Measurements from ENCODE around the gene PRKAR1B.

Gene PRKAR1B

GRCh38 chr7:560966-561630 lies 166.0 kb downstream of the PRKAR1B start:
- no peaks in the 10 kb centered on the region for H3K36me3 ChIP-seq (ENCODE audit: control insufficient read depth, insufficient read depth, low read length)
- no peaks in the 10 kb centered on the region for H3K27me3 ChIP-seq (replicated peaks; ENCODE audit: control insufficient read depth, insufficient read depth, low read length)
- TF ChIP-seq CTCF (IDR thresholded peaks at IDR 0.05; ENCODE audit: insufficient read depth, low read length, poor library complexity, severe bottlenecking): no peak
- DNase-seq (ENCODE audit: extremely low read depth, insufficient read length): no peak
- H3K4me3 ChIP-seq (replicated peaks; ENCODE audit: low read depth, low read length): no peak overlapping the region

DNA sequence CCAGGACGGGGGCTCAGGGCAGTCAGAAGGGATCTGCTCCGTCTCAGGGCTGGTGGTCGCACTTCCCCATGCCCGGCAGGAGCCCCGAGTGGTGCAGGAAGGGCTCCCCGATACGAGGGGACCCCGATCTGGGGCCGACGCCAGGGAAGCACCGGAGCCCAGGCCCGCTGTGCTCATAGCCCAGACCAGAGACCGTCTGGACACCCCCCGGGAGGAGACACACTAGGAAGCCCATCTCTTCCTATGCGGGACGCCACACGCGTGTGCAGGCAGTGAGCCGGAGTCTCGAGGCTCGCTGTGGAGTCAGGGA lies 167.7 kb downstream of the PRKAR1B start:
- Histone ChIP-seq H3K4me3 (replicated peaks; ENCODE audit: low read depth, low read length) (no peak overlapping the region), H3K36me3 (ENCODE audit: control insufficient read depth, insufficient read depth, low read length) (no peaks in the 10 kb centered on the region), H3K27me3 (replicated peaks; ENCODE audit: control insufficient read depth, insufficient read depth, low read length) (no peaks in the 10 kb centered on the region)
- TF ChIP-seq CTCF (IDR thresholded peaks at IDR 0.05; ENCODE audit: insufficient read depth, low read length, poor library complexity, severe bottlenecking): no peak
- no peak for DNase-seq (ENCODE audit: extremely low read depth, insufficient read length)

DNA sequence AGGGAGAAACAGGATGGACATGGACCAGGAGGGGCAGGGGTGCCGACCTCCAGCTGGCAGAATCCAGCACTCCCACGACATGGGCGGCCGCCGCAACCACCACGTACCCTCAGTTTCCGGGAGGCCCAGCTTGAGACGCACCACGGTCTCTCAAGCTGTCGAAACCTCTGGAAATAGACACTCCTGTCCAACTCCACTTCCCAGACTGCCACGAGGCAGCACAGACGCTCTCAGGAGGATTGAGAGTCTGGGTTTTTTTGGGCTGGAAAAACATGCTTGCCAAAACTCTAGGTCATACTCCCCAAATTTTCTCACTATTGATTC lies 169.6 kb downstream of the PRKAR1B start:
- Histone ChIP-seq H3K4me3 (replicated peaks; ENCODE audit: low read depth, low read length) (no peak overlapping the region), H3K27me3 (replicated peaks; ENCODE audit: control insufficient read depth, insufficient read depth, low read length) (no peaks in the 10 kb centered on the region), H3K36me3 (ENCODE audit: control insufficient read depth, insufficient read depth, low read length) (no peaks in the 10 kb centered on the region)
- no peak for TF ChIP-seq CTCF (IDR thresholded peaks at IDR 0.05; ENCODE audit: insufficient read depth, low read length, poor library complexity, severe bottlenecking)
- DNase-seq (ENCODE audit: extremely low read depth, insufficient read length): no peak

GRCh38 chr7:556837-557557 lies 170.1 kb downstream of the PRKAR1B start:
- DNase-seq (ENCODE audit: extremely low read depth, insufficient read length): no peak
- no peak for TF ChIP-seq CTCF (IDR thresholded peaks at IDR 0.05; ENCODE audit: insufficient read depth, low read length, poor library complexity, severe bottlenecking)
- Histone ChIP-seq H3K4me3 (replicated peaks; ENCODE audit: low read depth, low read length) (no peak overlapping the region), H3K27me3 (replicated peaks; ENCODE audit: control insufficient read depth, insufficient read depth, low read length) (no peaks in the 10 kb centered on the region), H3K36me3 (ENCODE audit: control insufficient read depth, insufficient read depth, low read length) (no peaks in the 10 kb centered on the region)

DNA sequence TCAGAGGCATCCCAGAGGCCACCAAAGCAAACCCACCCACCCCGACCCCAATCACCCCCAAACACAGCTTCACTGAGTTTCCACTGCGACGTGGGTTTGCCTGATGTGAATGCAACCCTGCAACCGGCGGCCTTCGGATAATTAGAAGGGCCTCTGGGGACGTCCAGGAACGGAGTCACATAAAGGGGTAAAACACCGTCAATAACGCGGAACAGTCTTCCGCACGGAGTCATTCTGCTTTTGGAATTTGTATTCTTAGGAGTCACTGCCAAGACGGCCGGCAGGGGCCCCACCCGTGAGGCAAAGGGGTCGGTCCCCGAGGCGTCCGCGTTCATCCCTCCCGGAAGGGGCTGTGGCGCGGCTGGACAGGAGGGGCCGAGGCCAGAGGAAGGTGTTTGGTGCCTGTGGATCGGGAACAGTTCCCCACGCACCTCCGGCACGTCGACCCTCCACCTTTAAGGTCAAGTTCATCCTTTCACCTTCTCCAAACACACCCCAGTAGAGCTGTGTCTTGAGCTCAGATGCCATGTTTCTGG lies 170.7 kb downstream of the PRKAR1B start:
- DNase-seq (ENCODE audit: extremely low read depth, insufficient read length): no peak
- no peak overlapping the region for H3K4me3 ChIP-seq (replicated peaks; ENCODE audit: low read depth, low read length)
- H3K36me3 ChIP-seq (ENCODE audit: control insufficient read depth, insufficient read depth, low read length): no peaks in the 10 kb centered on the region
- no peak for TF ChIP-seq CTCF (IDR thresholded peaks at IDR 0.05; ENCODE audit: insufficient read depth, low read length, poor library complexity, severe bottlenecking)
- no peaks in the 10 kb centered on the region for H3K27me3 ChIP-seq (replicated peaks; ENCODE audit: control insufficient read depth, insufficient read depth, low read length)
